ENCODE measurements around the gene HMGCLL1. TPM values are rescaled to one million over a fixed set of nuclear protein-coding genes. Genes with fewer than 3 reads are reported as not detected.

The HMGCLL1 gene
- total and polyA plus RNA-seq, 8 donors: 0.10 to 3.3 (median 0.68) TPM; not detected in 3

GRCh38 chr6:55531496-55531895 lies 47.5 kb downstream of the HMGCLL1 start:
- Histone ChIP-seq H3K9me3 (no peaks in the 10 kb centered on the region), H3K4me1 (no peaks in the 10 kb centered on the region), H3K36me3 (no peaks in the 10 kb centered on the region), H3K27ac (no peak overlapping the region), H3K4me3 (no peak overlapping the region), H3K27me3 (no peaks in the 10 kb centered on the region)
- TF ChIP-seq POLR2AphosphoS5 (IDR thresholded peaks at IDR 0.05) (no peak), EP300 (IDR thresholded peaks at IDR 0.05) (no peak)
- TF ChIP-seq, protein P1, sequence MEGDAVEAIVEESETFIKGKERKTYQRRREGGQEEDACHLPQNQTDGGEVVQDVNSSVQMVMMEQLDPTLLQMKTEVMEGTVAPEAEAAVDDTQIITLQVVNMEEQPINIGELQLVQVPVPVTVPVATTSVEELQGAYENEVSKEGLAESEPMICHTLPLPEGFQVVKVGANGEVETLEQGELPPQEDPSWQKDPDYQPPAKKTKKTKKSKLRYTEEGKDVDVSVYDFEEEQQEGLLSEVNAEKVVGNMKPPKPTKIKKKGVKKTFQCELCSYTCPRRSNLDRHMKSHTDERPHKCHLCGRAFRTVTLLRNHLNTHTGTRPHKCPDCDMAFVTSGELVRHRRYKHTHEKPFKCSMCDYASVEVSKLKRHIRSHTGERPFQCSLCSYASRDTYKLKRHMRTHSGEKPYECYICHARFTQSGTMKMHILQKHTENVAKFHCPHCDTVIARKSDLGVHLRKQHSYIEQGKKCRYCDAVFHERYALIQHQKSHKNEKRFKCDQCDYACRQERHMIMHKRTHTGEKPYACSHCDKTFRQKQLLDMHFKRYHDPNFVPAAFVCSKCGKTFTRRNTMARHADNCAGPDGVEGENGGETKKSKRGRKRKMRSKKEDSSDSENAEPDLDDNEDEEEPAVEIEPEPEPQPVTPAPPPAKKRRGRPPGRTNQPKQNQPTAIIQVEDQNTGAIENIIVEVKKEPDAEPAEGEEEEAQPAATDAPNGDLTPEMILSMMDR (IDR thresholded peaks at IDR 0.05): no peak
- intact Hi-C loops (cut with DNase I; ENCODE audit: low total_unique reads): no loop called here
- DNase-seq: no peak
- 79 to 93% (median 88%) methylated on average over 2 of the region's 2 CpGs for WGBS, 5 donors

- WGBS, 5 donors: 79 to 90% (median 88%) methylated on average over 2 of the region's 2 CpGs
- no peaks in the 10 kb centered on the region for H3K9me3 ChIP-seq
- H3K4me3 ChIP-seq: no peak overlapping the region
- TF ChIP-seq, protein P1 (IDR thresholded peaks at IDR 0.05): no peak
- TF ChIP-seq POLR2A (IDR thresholded peaks at IDR 0.05) (no peak), POLR2AphosphoS5 (IDR thresholded peaks at IDR 0.05) (no peak), EP300 (IDR thresholded peaks at IDR 0.05) (no peak)
- H3K27me3 ChIP-seq: no peaks in the 10 kb centered on the region
- intact Hi-C loops (cut with DNase I; ENCODE audit: low total_unique reads): no loop called here
- H3K36me3 ChIP-seq: no peaks in the 10 kb centered on the region
- no peaks in the 10 kb centered on the region for H3K4me1 ChIP-seq
- H3K27ac ChIP-seq: no peak overlapping the region
- no peak for DNase-seq
These were observed 48.1 kb downstream of the HMGCLL1 start for GRCh38 chr6:55530931-55531330.

- Histone ChIP-seq H3K27ac (no peak overlapping the region), H3K9me3 (no peaks in the 10 kb centered on the region), H3K4me1 (no peaks in the 10 kb centered on the region), H3K36me3 (no peaks in the 10 kb centered on the region), H3K4me3 (no peak overlapping the region), H3K27me3 (no peaks in the 10 kb centered on the region)
- DNase-seq: peak in 1 of 2 donors; percentile 39
- TF ChIP-seq POLR2A (IDR thresholded peaks at IDR 0.05): no peak
- TF ChIP-seq, protein P1 (IDR thresholded peaks at IDR 0.05): peak in 1 of 7 experiments; percentile 6
- WGBS, 5 donors: 15 to 32% (median 21%) methylated on average over 1 of the region's 1 CpG
- intact Hi-C loops (cut with DNase I; ENCODE audit: low total_unique reads): no loop called here
These were observed 50.4 kb downstream of the HMGCLL1 start for GRCh38 chr6:55528624-55529023.

DNA sequence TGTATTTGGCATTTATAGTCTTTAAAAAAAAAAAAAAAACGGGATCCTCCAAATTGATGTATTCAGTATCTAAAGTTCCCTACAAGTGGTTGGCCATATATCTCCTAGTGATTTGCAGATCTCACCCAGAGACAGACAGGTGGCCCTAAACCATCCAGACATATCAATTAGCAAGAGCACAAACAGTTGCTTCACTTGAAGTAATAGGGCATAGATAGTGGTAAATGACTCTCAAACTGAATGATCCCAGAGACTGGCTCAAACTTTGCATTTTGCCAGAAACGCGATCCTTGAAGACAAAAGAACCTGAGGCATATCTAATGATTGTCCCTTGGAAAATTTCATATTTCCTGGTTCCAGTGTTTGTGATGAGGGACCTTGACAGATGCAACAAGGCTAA lies 54.6 kb downstream of the HMGCLL1 start:
- Histone ChIP-seq H3K27me3 (no peaks in the 10 kb centered on the region), H3K4me1 (no peaks in the 10 kb centered on the region), H3K27ac (no peak overlapping the region), H3K4me3 (no peak overlapping the region), H3K9me3 (no peaks in the 10 kb centered on the region), H3K36me3 (no peaks in the 10 kb centered on the region)
- TF ChIP-seq POLR2AphosphoS5 (IDR thresholded peaks at IDR 0.05) (no peak), EP300 (IDR thresholded peaks at IDR 0.05) (no peak)
- TF ChIP-seq, protein P1 (IDR thresholded peaks at IDR 0.05): no peak
- no peak for DNase-seq
- 89 to 98% (median 89%) methylated on average over 3 of the region's 3 CpGs for WGBS, 5 donors
- intact Hi-C loops (cut with DNase I; ENCODE audit: low total_unique reads): no loop called here

All from stomach (tissue), 9 donors.